HUES6 (cell line): ENCODE results near the gene KIF12.

ENCODE experiments used
- H3K27ac ChIP-seq: 2 replicates; pipeline ENCODE4 v1.7.0; 2013; ENCODE audit warnings: low read depth, mild to moderate bottlenecking, low read length, inconsistent platforms
- H3K27me3 ChIP-seq: 2 replicates; pipeline ENCODE4 v1.6.1; 2013; ENCODE audit warnings: low read length; ENCODE audit not compliant: control insufficient read depth, insufficient read depth
- H3K36me3 ChIP-seq: 2 replicates; pipeline ENCODE4 v1.6.1; 2013; ENCODE audit warnings: low read length; ENCODE audit not compliant: control insufficient read depth, insufficient read depth
- H3K4me1 ChIP-seq: 2 replicates; pipeline ENCODE4 v1.6.1; 2013; ENCODE audit warnings: low read length; ENCODE audit not compliant: control insufficient read depth, insufficient read depth
- H3K4me3 ChIP-seq: 2 replicates; pipeline ENCODE4 v1.5.1; 2013; ENCODE audit warnings: low read depth, low read length
- H3K9ac ChIP-seq: one replicate; pipeline ENCODE4 v1.6.1; 2013; ENCODE audit warnings: mild to moderate bottlenecking, low read length
- H3K9me3 ChIP-seq: 2 replicates; pipeline ENCODE4 v1.6.1; 2013; ENCODE audit warnings: low read depth, low read length; ENCODE audit not compliant: control insufficient read depth, insufficient read depth

KIF12 gene

DNA sequence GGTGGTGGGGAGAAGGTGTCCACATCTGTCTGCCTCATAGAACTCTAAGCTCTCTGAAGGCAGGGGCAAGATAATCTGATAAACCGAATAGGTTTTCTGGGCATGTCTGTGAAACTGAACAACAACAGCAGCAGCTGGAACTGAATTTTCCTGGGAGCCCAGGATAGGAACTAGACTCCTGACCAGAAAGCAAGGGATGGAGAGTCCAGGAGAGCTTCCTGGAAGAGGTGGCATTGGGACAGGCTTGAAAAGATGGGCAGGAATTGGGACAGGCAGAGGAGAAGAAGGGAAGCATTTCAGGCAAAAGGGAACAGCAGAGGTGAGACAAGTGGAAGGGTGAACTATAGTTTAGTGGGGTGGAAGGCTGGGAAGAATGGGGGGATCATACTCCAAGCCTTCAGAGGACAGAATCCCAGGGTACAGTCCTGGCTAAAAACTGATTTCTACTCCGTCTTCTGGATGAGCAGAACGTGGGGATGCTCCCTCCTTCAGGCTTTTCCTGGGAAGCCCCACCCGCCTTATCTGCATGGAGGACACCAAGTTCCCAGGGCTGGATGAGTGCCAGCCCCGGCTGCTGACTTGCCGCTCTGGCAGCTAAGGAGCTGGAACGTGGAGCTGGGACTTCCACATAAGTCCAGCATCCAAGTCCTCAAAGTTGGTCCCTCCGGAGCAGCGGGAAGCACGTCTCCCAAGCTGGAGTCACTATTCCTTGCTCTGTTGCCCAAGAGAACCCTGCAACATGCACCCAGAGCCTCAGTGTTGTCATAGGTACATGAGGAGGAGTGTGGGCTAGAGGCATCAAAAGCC lies 13.9 kb upstream of the KIF12 start:
- Histone ChIP-seq H3K36me3 (no peaks in the 10 kb centered on the region), H3K9ac (no peak overlapping the region), H3K4me1 (peaks cover 18% of the 10 kb centered on the region), H3K27ac (no peak overlapping the region), H3K27me3 (peaks cover 37% of the 10 kb centered on the region), H3K4me3 (no peak overlapping the region), H3K9me3 (no peaks in the 10 kb centered on the region)

DNA sequence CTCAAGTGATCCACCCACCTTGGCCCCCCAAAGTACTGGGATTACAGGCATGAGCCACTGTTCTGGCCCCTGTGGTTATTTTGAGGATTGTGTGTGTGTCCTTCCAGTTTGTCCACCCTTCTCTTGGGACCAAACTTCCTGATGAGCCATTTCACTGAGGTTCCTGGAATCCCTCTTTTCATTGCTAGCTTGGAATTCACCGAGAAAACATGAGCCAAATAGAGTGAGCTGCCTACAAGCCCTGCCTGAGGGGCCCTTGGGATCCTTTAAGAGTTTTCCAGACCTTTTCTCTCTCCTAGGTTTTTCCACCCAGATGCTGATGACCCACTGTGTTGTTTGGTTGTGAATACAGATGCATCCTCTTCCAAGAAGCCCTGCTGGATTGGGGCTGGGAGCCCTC lies 13.2 kb upstream of the KIF12 start:
- Histone ChIP-seq H3K9me3 (no peaks in the 10 kb centered on the region), H3K27me3 (peaks cover 37% of the 10 kb centered on the region), H3K4me1 (peaks cover 16% of the 10 kb centered on the region), H3K27ac (no peak overlapping the region), H3K9ac (no peak overlapping the region), H3K36me3 (no peaks in the 10 kb centered on the region), H3K4me3 (no peak overlapping the region)

DNA sequence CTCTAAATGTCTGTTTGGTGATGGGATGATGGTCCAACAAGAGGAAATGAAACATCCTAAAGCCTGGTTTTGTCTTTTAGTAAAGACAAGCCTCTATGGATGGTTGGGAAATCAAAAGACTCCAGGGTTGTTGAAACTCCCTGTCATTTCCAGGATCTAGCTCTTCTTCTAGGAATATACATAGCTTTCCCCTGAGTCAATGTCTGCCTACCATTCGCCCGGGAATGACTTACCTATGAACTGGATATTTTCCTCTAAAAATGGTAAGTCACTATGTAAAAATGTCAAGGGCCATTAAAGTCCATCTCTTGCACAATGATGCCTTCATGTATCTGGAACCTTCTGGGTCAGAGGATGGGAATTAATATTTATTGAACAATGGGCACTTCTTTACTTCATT lies 11.1 kb upstream of the KIF12 start:
- Histone ChIP-seq H3K27ac (no peak overlapping the region), H3K27me3 (peaks cover 36% of the 10 kb centered on the region), H3K36me3 (no peaks in the 10 kb centered on the region), H3K4me3 (no peak overlapping the region), H3K9me3 (no peaks in the 10 kb centered on the region), H3K9ac (no peak overlapping the region), H3K4me1 (peaks cover 7% of the 10 kb centered on the region)

DNA sequence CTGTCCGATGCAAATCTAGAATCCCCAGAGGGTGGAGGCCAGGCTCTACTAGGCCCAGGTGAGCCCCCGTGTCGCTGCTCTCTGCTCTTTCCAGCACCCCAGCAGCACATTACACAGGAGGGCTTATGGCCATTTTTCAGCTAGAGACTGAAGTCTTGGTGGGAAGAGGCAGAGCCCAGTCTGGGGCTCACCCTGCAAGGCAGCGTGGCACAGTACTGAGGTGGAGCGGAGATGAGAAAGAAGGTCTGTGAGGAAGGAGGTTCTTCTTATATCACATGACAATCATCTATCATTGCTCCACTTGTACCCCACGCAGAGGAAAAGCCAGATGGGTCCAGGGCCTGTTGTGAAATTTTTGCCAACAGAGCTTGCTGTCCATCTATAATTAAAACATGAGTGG lies 10.0 kb upstream of the KIF12 start:
- Histone ChIP-seq H3K9me3 (no peaks in the 10 kb centered on the region), H3K9ac (no peak overlapping the region), H3K4me3 (no peak overlapping the region), H3K4me1 (peaks cover 7% of the 10 kb centered on the region), H3K36me3 (no peaks in the 10 kb centered on the region), H3K27me3 (peaks cover 46% of the 10 kb centered on the region), H3K27ac (no peak overlapping the region)

DNA sequence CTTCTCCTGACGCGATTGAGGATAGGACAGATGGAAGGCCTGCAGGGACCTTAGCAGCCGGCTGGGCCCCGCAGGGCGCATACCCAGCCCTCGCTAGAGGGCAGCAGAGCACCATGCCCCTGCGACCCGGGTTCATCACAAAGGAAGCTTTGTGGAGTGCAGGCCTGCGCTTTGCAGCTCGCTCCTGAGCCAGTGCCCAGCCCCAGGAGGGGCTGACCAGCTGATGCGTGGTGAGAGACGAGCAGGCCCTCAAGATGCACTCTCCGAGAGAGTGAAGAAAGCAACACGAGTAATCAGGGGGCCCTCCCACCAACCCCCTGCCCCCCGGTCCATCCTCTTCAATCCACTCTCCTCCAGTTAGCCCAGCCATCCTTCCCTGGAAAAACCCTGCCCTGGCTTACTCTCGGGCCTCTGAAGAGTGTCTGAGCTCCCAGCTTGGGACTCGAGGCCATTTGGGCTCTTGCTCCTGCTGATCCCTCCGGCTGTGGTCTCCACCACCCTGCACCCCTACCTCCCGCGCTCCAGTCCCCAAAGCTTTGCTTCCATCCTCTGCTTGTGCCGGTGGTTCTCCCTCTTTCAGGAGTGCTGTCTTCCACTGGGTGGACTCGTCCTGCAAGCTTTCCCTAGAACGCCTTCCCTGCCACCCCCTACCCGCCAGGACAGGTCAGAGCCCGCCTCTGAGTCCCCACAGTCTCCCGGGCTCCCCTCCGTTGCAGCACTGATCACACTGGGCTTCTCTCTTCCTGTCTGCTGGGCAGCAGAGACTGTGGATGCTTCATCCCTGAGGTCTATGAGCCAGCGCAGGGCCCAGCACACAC lies 9.1 kb upstream of the KIF12 start:
- H3K27ac ChIP-seq = no peak overlapping the region
- H3K9ac ChIP-seq = no peak overlapping the region
- peaks cover 7% of the 10 kb centered on the region for H3K4me1 ChIP-seq
- H3K27me3 ChIP-seq = peaks cover 38% of the 10 kb centered on the region
- no peak overlapping the region for H3K4me3 ChIP-seq
- H3K9me3 ChIP-seq = no peaks in the 10 kb centered on the region
- H3K36me3 ChIP-seq = no peaks in the 10 kb centered on the region

DNA sequence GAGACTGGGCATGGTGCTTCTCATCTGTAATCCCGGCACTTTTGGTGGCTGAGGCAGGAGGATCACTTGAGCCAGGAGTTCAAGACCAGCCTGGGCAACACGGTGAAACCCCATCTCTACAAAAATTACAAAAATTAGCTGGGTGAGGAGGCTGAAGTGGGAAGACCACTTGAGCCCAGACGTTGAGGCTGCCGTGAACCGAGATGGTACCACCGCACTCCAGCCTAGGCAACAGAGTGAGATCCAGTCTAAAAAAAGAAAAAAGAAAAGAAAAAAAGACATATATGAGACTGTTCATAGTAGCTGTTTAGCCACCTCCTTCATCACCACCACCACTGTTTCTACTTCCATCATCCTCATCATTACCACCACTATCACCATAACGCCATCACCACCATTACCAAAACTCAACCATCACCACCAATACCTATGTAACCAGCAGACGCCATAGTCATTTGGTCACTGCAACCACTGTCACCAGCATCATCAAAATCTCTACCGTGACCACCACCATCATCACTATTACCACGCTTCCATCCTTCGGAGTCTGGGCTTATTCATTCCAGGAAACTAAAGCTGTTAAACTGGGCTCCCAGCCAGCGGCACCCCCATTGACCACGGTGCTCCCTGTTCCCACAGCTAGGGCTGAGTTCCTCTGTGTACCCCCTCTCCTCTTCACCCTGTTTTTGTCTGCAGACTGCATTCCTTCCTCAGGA lies 8.4 kb upstream of the KIF12 start:
- no peak overlapping the region for H3K9ac ChIP-seq
- no peak overlapping the region for H3K4me3 ChIP-seq
- H3K27me3 ChIP-seq = peaks cover 30% of the 10 kb centered on the region
- H3K9me3 ChIP-seq = peaks cover 2% of the 10 kb centered on the region; the same call in 1 of the 2 replicates
- H3K27ac ChIP-seq = no peak overlapping the region
- H3K36me3 ChIP-seq = no peaks in the 10 kb centered on the region
- peaks cover 7% of the 10 kb centered on the region for H3K4me1 ChIP-seq

DNA sequence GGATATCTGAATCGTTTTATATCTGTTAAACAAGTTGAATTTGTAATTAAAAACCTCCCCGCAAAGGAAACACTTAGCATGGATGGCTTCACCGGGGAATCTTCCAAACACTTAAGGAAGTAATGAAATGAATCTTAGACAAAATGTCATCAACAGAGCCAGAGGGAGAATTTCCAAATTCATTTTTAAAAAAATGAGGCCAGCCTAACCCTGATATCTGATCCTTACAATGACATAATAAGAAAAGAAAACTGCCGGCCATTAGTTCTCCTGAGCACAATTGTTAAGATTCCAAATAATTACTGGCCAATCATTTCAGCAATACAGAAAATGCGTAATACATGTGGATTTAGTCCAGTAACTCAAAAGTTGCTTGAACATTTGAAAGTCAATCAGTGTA lies 6.1 kb upstream of the KIF12 start:
- Histone ChIP-seq H3K4me1 (peaks cover 7% of the 10 kb centered on the region), H3K27me3 (peaks cover 29% of the 10 kb centered on the region), H3K9ac (no peak overlapping the region), H3K4me3 (no peak overlapping the region), H3K27ac (no peak overlapping the region), H3K9me3 (peaks cover 6% of the 10 kb centered on the region; the same call in 1 of the 2 replicates), H3K36me3 (no peaks in the 10 kb centered on the region)

DNA sequence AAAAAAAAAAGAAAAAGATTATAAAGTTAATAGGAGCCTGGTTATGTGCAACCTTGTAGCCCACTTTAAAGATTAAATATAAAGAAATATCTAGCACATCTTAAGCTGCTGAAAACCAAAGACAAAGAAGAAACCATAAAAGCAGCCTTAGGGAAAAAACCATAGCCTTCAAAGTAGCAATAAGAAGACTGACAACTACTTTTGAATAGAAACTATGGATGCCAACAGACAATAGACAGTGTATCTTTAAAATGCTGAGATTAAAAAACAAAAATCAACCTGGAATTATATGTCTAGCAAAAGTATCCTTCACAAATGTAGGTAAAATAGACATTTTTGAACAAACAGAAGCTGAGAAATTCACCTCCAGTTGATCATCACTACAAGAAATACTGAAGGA lies 3.4 kb upstream of the KIF12 start:
- Histone ChIP-seq H3K4me3 (no peak overlapping the region), H3K27ac (no peak overlapping the region), H3K9me3 (peaks cover 6% of the 10 kb centered on the region; the same call in 1 of the 2 replicates), H3K9ac (no peak overlapping the region), H3K27me3 (peaks cover 38% of the 10 kb centered on the region), H3K36me3 (no peaks in the 10 kb centered on the region), H3K4me1 (peaks cover 5% of the 10 kb centered on the region; the same call in 1 of the 2 replicates)

DNA sequence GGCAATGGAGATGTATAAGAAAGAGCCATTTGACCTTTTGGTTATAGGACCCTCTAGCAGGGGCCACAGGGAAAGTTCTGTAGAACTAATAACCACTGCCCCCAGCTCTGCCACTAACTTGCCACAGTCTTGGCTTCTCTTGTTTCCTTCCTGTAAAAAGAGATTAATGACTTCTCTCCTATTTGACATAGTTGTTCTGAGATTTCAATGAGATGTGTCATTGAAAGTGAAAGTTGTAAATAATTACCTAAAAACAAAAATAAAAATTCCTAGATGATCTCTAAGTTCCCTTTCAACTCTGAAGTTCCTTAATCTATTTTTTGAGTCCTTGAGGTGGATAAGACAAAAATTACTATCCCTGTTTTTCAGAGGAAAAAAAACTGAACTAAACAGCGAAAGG lies 1.4 kb upstream of the KIF12 start:
- Histone ChIP-seq H3K4me3 (no peak overlapping the region), H3K9me3 (peaks cover 6% of the 10 kb centered on the region; the same call in 1 of the 2 replicates), H3K4me1 (peaks cover 5% of the 10 kb centered on the region; the same call in 1 of the 2 replicates), H3K36me3 (no peaks in the 10 kb centered on the region), H3K9ac (no peak overlapping the region), H3K27me3 (peaks cover 53% of the 10 kb centered on the region), H3K27ac (no peak overlapping the region)

DNA sequence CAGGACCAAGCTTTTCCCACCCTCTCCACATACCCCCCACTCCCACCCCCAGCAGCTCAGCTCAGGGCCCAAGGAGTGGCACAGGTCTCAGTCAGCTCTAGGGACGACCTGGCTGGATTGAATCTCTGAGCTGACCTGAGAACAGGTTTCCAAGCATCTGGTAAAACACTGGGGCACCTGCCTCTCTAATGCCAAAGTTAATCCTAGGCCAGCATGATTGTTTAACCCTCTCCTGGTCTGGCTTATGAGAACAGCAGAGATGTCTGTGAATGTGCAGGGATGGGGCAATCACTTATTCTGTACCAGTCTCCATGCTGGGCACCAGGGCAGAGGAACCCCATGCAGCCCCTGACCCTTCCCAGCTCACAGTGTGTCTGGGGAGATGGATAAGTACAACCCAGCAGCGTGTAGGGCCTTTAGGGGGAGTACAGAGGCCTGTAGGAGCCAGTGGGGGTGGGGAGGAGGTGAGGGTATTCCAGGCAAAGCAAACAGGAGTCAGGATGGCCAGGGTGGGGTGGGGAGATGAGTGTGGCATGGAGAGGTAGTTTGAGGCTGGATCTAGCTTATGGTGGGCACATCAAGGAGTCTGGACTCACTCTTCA lies 678 bp upstream of the KIF12 start:
- Histone ChIP-seq H3K27ac (no peak overlapping the region), H3K9ac (no peak overlapping the region), H3K36me3 (no peaks in the 10 kb centered on the region), H3K4me3 (no peak overlapping the region), H3K27me3 (peaks cover 46% of the 10 kb centered on the region), H3K4me1 (peaks cover 5% of the 10 kb centered on the region; the same call in 1 of the 2 replicates), H3K9me3 (peaks cover 6% of the 10 kb centered on the region; the same call in 1 of the 2 replicates)
